Upper lobe of right lung (tissue), 1 donor: ENCODE data around the gene INVS. TPM values are rescaled to one million over a fixed set of nuclear protein-coding genes. Genes with fewer than 3 reads are reported as not detected.
A peak's percentile ranks its signal among the peaks of the same experiment; 100 is the strongest.
"Not testable (repeated sequence)": the region's sequence is repeated elsewhere in the genome, so short reads cannot be mapped to it uniquely, and the experiment has no call there.

Source experiments
- ATAC-seq: fragments of 200-7000 bp; cut with Tn5 transposase; one replicate; pipeline ENCODE4 v1.9.1; 2020; ENCODE audit warnings: mild to moderate bottlenecking, moderate library complexity
- DNase-seq: peaks from one replicate; pipeline ENCODE4 v3.0.0-alpha.2; 2020
- H3K27ac ChIP-seq: fragments of 200-600 bp; one replicate; pipeline ENCODE4 v1.8.0; 2022
- H3K27me3 ChIP-seq: fragments of 200-600 bp; one replicate; pipeline ENCODE4 v1.8.0; 2022; ENCODE audit warnings: mild to moderate bottlenecking
- H3K36me3 ChIP-seq: fragments of 200-600 bp; one replicate; pipeline ENCODE4 v1.8.0; 2022
- H3K4me1 ChIP-seq: fragments of 200-600 bp; one replicate; pipeline ENCODE4 v1.8.0; 2022
- H3K4me3 ChIP-seq: fragments of 200-600 bp; one replicate; pipeline ENCODE4 v1.8.0; 2022; ENCODE audit warnings: mild to moderate bottlenecking
- H3K9me3 ChIP-seq: fragments of 200-600 bp; one replicate; pipeline ENCODE4 v1.8.0; 2022
- CTCF ChIP-seq: fragments of 200-600 bp; IDR thresholded peaks from one replicate; pipeline ENCODE4 v1.8.0; 2022; ENCODE audit warnings: antibody characterized with exemption
- intact Hi-C: fragments of 100-400 bp; cut with DNase I; formaldehyde crosslinking; loops from one replicate; pipeline ENCODE4 v1.11.0; 2022
- total RNA-seq: library from RNA; stranded (reverse); fragmentation: NEBNext Ultra II Directional; extraction: Animal tissue kit (Norgen Biotek cat#: 25700); gene quantifications from one replicate; pipeline ENCODE4 v1.2.1, GENCODE V29; 2021
- donor health status: DM: no; HTN: yes; CAD: no; lungs with severe emphysema.

INVS gene
- total RNA-seq, 1 donor from 2014 or later: 22.2 TPM

DNA sequence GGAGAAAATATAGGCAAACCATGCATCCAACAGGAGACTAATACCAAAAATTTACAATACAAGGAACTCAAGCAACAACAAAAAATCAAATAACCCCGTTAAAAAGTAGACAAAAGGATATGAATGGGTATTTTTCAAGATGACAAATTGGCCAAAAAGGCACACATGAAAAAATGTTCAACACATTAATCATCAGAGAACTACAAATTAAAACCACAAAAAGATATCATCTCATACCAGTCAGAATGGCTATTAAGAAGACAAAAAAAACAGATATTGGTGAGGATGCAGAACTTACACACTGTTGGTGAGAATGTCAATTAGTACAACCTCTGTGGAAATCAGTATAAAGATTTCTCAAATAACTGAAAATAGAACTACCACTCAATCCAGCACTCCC is 218.7 kb downstream of the INVS start:
- peaks cover 38% of the 10 kb centered on the region for H3K36me3 ChIP-seq
- no peak overlapping the region for H3K27ac ChIP-seq
- ATAC-seq (no peak), DNase-seq (no peak)
- H3K9me3 ChIP-seq: no peaks in the 10 kb centered on the region
- no peak for TF ChIP-seq CTCF
- no peak overlapping the region for H3K4me3 ChIP-seq
- H3K27me3 ChIP-seq: no peaks in the 10 kb centered on the region
- no peaks in the 10 kb centered on the region for H3K4me1 ChIP-seq
- intact Hi-C loops: no loop called here

- H3K4me3 ChIP-seq: no peak overlapping the region
- no peaks in the 10 kb centered on the region for H3K4me1 ChIP-seq
- intact Hi-C loops: no loop called here
- TF ChIP-seq CTCF: peak; percentile 67
- ATAC-seq (no peak), DNase-seq (no peak)
- H3K27ac ChIP-seq: no peak overlapping the region
- no peaks in the 10 kb centered on the region for H3K27me3 ChIP-seq
- H3K9me3 ChIP-seq: no peaks in the 10 kb centered on the region
- peaks cover 59% of the 10 kb centered on the region for H3K36me3 ChIP-seq
Observed at GRCh38 chr9:100322954-100323536, 224.0 kb downstream of the INVS start.

- Histone ChIP-seq H3K4me3 (no peak overlapping the region), H3K9me3 (no peaks in the 10 kb centered on the region), H3K27ac (no peak overlapping the region), H3K36me3 (peaks cover 59% of the 10 kb centered on the region), H3K4me1 (no peaks in the 10 kb centered on the region), H3K27me3 (no peaks in the 10 kb centered on the region)
- TF ChIP-seq CTCF: peak; percentile 57
- intact Hi-C loops: no loop called here
- DNase-seq (no peak), ATAC-seq (no peak)
Observed at GRCh38 chr9:100324594-100325200, 225.7 kb downstream of the INVS start.

- peaks cover 10% of the 10 kb centered on the region for H3K36me3 ChIP-seq
- H3K4me1 ChIP-seq, DNase-seq, intact Hi-C loops, H3K27ac ChIP-seq, H3K9me3 ChIP-seq, H3K4me3 ChIP-seq, H3K27me3 ChIP-seq, ATAC-seq: not testable (repeated sequence)
Observed at GRCh38 chr9:100338736-100339135, 239.7 kb downstream of the INVS start.

- no peaks in the 10 kb centered on the region for H3K27me3 ChIP-seq
- no peak for TF ChIP-seq CTCF
- H3K9me3 ChIP-seq: no peaks in the 10 kb centered on the region
- H3K4me1 ChIP-seq: no peaks in the 10 kb centered on the region
- no peak overlapping the region for H3K27ac ChIP-seq
- DNase-seq (no peak), ATAC-seq (no peak)
- peaks cover 14% of the 10 kb centered on the region for H3K36me3 ChIP-seq
- intact Hi-C loops: no loop called here
- H3K4me3 ChIP-seq: no peak overlapping the region
Observed at GRCh38 chr9:100340224-100340623, 241.2 kb downstream of the INVS start.

DNA sequence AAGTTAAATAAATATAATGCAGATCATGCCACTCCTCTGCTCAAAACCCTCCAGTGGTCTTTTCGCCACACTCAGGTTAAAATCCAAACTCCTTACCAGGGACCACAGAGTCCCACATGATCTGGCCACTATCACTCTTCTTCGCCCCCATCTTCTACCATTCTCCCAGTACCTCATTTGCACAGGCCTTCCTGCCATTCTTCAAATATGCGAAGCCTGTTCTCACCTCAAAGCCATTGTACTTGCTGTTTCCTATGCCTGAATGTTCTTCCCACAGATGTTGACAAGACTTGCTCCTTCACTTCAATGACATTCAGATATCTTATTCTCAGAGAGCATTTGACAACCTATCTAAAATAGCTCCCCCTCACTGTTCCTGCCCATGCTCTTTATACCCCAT is 242.8 kb downstream of the INVS start:
- H3K27ac ChIP-seq: no peak overlapping the region
- no peaks in the 10 kb centered on the region for H3K4me1 ChIP-seq
- no peak for TF ChIP-seq CTCF
- ATAC-seq: no peak
- DNase-seq: no peak
- H3K9me3 ChIP-seq: no peaks in the 10 kb centered on the region
- H3K36me3 ChIP-seq: peaks cover 29% of the 10 kb centered on the region
- intact Hi-C loops: no loop called here
- H3K27me3 ChIP-seq: no peaks in the 10 kb centered on the region
- H3K4me3 ChIP-seq: no peak overlapping the region
